Activated gamma-delta T cell (primary cell): Measurements from ENCODE around the gene FAM131C.
"Not testable (repeated sequence)": the region's sequence is repeated elsewhere in the genome, so short reads cannot be mapped to it uniquely, and the experiment has no call there.

ENCODE experiments used
- DNase-seq: peaks from one replicate; lab custom pipeline; 2025; lab: John Stamatoyannopoulos, UW
- total RNA-seq, 2 donors: gene quantifications; one replicate each; lab custom pipeline; 2026; lab: John Stamatoyannopoulos, UW

FAM131C gene
- 0 to 0.13 reads per million in 2 donors for total RNA-seq

GRCh38 chr1:16073490-16074119 lies at the start of gene FAM131C:
Gene FAM131C, minus strand, starts transcription at chr1:16073651. Its CDS starts 209 bp downstream, at chr1:16073442.
- DNase-seq: peak; percentile 29

GRCh38 chr1:16122916-16123315 lies 49.5 kb upstream of the FAM131C start:
- DNase-seq: peak; percentile 47

- no peak for DNase-seq
Measured at GRCh38 chr1:16122350-16122881, 49.0 kb upstream of the FAM131C start.

GRCh38 chr1:16120940-16121410 lies 47.5 kb upstream of the FAM131C start:
- DNase-seq: no peak

GRCh38 chr1:16120407-16120806 lies 47.0 kb upstream of the FAM131C start:
- no peak for DNase-seq

- DNase-seq: no peak
Measured at GRCh38 chr1:16119926-16120325, 46.5 kb upstream of the FAM131C start.

GRCh38 chr1:16119504-16119903 lies 46.1 kb upstream of the FAM131C start:
- DNase-seq: no peak

- DNase-seq: no peak
Measured at GRCh38 chr1:16118706-16119105, 45.3 kb upstream of the FAM131C start.

- no peak for DNase-seq
Measured at GRCh38 chr1:16117936-16118335, 44.5 kb upstream of the FAM131C start.

GRCh38 chr1:16117369-16117768 lies 43.9 kb upstream of the FAM131C start:
- DNase-seq: no peak

GRCh38 chr1:16116625-16117024 lies 43.2 kb upstream of the FAM131C start:
- DNase-seq: no peak

GRCh38 chr1:16116002-16116401 lies 42.6 kb upstream of the FAM131C start:
- no peak for DNase-seq

GRCh38 chr1:16115468-16115983 lies 42.1 kb upstream of the FAM131C start:
- DNase-seq: no peak

GRCh38 chr1:16114527-16115467 lies 41.3 kb upstream of the FAM131C start:
- no peak for DNase-seq

- no peak for DNase-seq
Measured at GRCh38 chr1:16112596-16113555, 39.4 kb upstream of the FAM131C start.

GRCh38 chr1:16111771-16112595 lies 38.5 kb upstream of the FAM131C start:
- DNase-seq: no peak

- DNase-seq: no peak
Measured at GRCh38 chr1:16110884-16111283, 37.4 kb upstream of the FAM131C start.

- DNase-seq: no peak
Measured at GRCh38 chr1:16110456-16110855, 37.0 kb upstream of the FAM131C start.

GRCh38 chr1:16109571-16109970 lies 36.1 kb upstream of the FAM131C start:
- DNase-seq: no peak

GRCh38 chr1:16107039-16107438 lies 33.6 kb upstream of the FAM131C start:
- DNase-seq: not testable (repeated sequence)
